ENCODE measurements around the gene PPM1L. TPM values are rescaled to one million over a fixed set of nuclear protein-coding genes. Genes with fewer than 3 reads are reported as not detected.
"Not testable (repeated sequence)": the region's sequence is repeated elsewhere in the genome, so short reads cannot be mapped to it uniquely, and the experiment has no call there.

Gene PPM1L
- total RNA-seq (ENCODE audit: low replicate concordance): 1.4 and 2.5 TPM in 2 replicates

GRCh38 chr3:160755776-160756304 is at the start of gene PPM1L:
PPM1L (plus strand) TSS chr3:160756231.
- no peak for TF ChIP-seq CTCF (IDR thresholded peaks at IDR 0.05; ENCODE audit: insufficient read depth, low read length)
- DNase-seq (ENCODE audit: low read depth): peak; percentile 21

GRCh38 chr3:160707187-160707794 is 48.7 kb upstream of the PPM1L start:
- peak; percentile 72 for DNase-seq (ENCODE audit: low read depth)
- H3K4me3 ChIP-seq (ENCODE audit: low read depth, low read length): no peak overlapping the region
- peak; percentile 54 for TF ChIP-seq CTCF (IDR thresholded peaks at IDR 0.05; ENCODE audit: insufficient read depth, low read length)

More at GRCh38 chr3:160755776-160756304, at the start of gene PPM1L:
- H3K4me3 ChIP-seq (ENCODE audit: low read depth, low read length): peak within 1 kb of the TSS; percentile 82

- H3K4me3 ChIP-seq (ENCODE audit: low read depth, low read length): no peak overlapping the region
- no peak for DNase-seq (ENCODE audit: low read depth)
- TF ChIP-seq CTCF (IDR thresholded peaks at IDR 0.05; ENCODE audit: insufficient read depth, low read length): no peak
Measured at GRCh38 chr3:160709477-160710182, 46.4 kb upstream of the PPM1L start.

GRCh38 chr3:160713144-160713543 is 42.9 kb upstream of the PPM1L start:
- not testable (repeated sequence) for DNase-seq (ENCODE audit: low read depth); H3K4me3 ChIP-seq (ENCODE audit: low read depth, low read length)

- DNase-seq (ENCODE audit: low read depth): no peak
- TF ChIP-seq CTCF (IDR thresholded peaks at IDR 0.05; ENCODE audit: insufficient read depth, low read length): no peak
- no peak overlapping the region for H3K4me3 ChIP-seq (ENCODE audit: low read depth, low read length)
Measured at GRCh38 chr3:160719710-160720109, 36.3 kb upstream of the PPM1L start.

- no peak for DNase-seq (ENCODE audit: low read depth)
- TF ChIP-seq CTCF (IDR thresholded peaks at IDR 0.05; ENCODE audit: insufficient read depth, low read length): no peak
Measured at GRCh38 chr3:160720123-160720746, 35.8 kb upstream of the PPM1L start.

GRCh38 chr3:160722331-160722730 is 33.7 kb upstream of the PPM1L start:
- DNase-seq (ENCODE audit: low read depth): no peak
- no peak for TF ChIP-seq CTCF (IDR thresholded peaks at IDR 0.05; ENCODE audit: insufficient read depth, low read length)
- H3K4me3 ChIP-seq (ENCODE audit: low read depth, low read length): no peak overlapping the region

More at GRCh38 chr3:160720123-160720746, 35.8 kb upstream of the PPM1L start:
- H3K4me3 ChIP-seq (ENCODE audit: low read depth, low read length): no peak overlapping the region
